ENCODE measurements around the gene SPP1.

SPP1 gene

DNA sequence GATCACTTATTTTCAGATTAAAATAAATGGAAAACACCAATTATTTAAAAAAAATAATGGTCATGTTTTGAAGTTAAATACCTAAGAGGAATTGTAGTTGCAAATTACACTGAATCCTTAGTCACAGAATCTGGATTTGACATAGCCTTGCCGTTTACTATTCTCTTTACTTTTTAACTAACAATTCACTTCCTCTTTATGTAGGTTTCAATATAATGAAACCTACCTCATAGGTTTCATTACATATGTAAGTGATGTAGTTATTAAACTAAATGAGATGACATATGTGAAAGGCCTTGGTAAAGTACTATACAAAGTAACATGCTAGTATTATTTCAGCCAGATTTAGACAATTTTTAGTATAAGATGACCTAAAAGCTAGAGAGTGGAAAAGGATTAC, 6.5 kb downstream of the SPP1 start:
- TF ChIP-seq, protein P1, sequence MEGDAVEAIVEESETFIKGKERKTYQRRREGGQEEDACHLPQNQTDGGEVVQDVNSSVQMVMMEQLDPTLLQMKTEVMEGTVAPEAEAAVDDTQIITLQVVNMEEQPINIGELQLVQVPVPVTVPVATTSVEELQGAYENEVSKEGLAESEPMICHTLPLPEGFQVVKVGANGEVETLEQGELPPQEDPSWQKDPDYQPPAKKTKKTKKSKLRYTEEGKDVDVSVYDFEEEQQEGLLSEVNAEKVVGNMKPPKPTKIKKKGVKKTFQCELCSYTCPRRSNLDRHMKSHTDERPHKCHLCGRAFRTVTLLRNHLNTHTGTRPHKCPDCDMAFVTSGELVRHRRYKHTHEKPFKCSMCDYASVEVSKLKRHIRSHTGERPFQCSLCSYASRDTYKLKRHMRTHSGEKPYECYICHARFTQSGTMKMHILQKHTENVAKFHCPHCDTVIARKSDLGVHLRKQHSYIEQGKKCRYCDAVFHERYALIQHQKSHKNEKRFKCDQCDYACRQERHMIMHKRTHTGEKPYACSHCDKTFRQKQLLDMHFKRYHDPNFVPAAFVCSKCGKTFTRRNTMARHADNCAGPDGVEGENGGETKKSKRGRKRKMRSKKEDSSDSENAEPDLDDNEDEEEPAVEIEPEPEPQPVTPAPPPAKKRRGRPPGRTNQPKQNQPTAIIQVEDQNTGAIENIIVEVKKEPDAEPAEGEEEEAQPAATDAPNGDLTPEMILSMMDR (IDR thresholded peaks at IDR 0.05; ENCODE audit: extremely low read depth, insufficient read depth, missing control alignments) = no peak
- DNase-seq (ENCODE audit: low spot score) = no peak
- in situ Hi-C loops (cut with MboI; ENCODE audit: low pct_unique_long_range_greater_than_20kb, low sequenced_read_pairs, unreplicated experiment) = no loop called here

DNA sequence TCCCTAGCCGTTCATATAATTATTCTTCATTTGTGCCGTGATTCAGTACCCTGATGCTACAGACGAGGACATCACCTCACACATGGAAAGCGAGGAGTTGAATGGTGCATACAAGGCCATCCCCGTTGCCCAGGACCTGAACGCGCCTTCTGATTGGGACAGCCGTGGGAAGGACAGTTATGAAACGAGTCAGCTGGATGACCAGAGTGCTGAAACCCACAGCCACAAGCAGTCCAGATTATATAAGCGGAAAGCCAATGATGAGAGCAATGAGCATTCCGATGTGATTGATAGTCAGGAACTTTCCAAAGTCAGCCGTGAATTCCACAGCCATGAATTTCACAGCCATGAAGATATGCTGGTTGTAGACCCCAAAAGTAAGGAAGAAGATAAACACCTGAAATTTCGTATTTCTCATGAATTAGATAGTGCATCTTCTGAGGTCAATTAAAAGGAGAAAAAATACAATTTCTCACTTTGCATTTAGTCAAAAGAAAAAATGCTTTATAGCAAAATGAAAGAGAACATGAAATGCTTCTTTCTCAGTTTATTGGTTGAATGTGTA, 7.0 kb downstream of the SPP1 start:
- TF ChIP-seq, protein P1 (IDR thresholded peaks at IDR 0.05; ENCODE audit: extremely low read depth, insufficient read depth, missing control alignments) = no peak
- no peak for DNase-seq (ENCODE audit: low spot score)
- in situ Hi-C loops (cut with MboI; ENCODE audit: low pct_unique_long_range_greater_than_20kb, low sequenced_read_pairs, unreplicated experiment) = no loop called here

DNA sequence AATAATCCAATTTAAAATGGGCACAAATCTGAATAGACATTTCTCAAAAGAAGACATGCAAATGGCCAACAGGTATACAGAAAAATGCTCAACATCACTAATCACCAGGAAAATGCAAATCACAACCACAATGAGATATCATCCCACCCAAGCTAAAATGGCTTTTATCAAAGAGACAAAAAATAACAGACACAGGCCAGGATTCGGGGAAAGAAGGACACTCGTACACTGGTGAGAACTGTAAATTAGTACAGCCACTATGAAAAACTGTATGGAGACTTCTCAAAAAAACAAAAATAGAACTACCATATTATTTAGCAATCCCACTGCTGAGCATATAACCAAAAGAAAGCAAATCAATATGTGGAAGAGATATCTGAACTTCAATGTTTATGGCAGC, 8.5 kb downstream of the SPP1 start:
- DNase-seq (ENCODE audit: low spot score) = no peak
- TF ChIP-seq, protein P1 (IDR thresholded peaks at IDR 0.05; ENCODE audit: extremely low read depth, insufficient read depth, missing control alignments) = no peak
- in situ Hi-C loops (cut with MboI; ENCODE audit: low pct_unique_long_range_greater_than_20kb, low sequenced_read_pairs, unreplicated experiment) = no loop called here

DNA sequence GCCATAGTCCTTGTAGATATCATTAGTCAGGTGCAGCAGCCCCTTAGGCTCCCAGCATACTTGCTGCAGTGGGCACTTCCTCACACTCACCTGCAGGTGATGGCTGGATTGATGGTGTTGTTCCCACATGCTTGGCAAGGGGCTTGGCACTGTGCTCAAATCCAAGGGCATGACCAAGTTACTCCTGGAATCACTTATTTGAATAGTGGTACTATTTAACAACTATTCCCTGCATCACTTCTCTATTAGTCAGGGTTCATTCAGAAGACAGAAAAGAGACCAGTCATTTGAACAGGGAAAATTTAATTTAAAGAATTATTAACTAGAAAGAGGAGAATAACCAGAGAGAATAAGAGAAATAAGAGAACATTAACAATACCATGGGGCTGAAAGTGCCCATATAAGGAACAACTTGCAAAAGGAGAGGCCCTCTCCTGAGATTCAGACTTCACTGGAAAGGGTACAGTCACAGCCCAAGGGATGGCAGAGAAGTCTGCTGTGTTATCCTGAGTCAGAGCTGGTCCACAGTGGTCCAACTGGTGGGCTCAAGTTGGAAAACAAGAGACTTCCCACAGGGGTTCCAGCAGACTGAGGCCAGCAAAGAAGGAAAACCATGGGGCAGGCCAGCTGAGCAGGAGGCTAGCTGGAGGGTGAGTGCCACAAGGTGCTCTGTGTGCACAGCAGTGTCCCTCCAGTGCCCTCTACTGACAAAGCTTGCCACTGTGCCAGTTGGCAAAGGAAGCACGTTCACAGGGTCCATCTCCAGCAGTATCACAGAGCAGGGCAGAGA, 9.8 kb downstream of the SPP1 start:
- in situ Hi-C loops (cut with MboI; ENCODE audit: low pct_unique_long_range_greater_than_20kb, low sequenced_read_pairs, unreplicated experiment) = no loop called here
- no peak for DNase-seq (ENCODE audit: low spot score)
- TF ChIP-seq, protein P1 (IDR thresholded peaks at IDR 0.05; ENCODE audit: extremely low read depth, insufficient read depth, missing control alignments) = peak; percentile 53

DNA sequence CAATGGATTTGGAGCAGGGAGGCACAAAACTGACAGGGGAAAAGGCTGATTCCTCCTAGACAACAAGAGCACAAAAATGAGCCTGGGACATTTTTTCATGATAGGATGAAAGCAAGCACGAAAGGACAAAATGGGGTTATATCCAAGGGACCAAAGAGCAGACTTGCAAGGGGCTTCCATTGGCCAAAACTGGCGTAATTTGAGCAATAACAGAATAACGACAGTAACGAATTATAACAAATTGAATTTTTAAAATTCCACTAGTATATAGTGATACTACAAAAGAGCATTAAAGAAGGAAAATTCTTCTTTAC, 10.3 kb downstream of the SPP1 start:
- no peak for DNase-seq (ENCODE audit: low spot score)
- in situ Hi-C loops (cut with MboI; ENCODE audit: low pct_unique_long_range_greater_than_20kb, low sequenced_read_pairs, unreplicated experiment) = no loop called here
- TF ChIP-seq, protein P1 (IDR thresholded peaks at IDR 0.05; ENCODE audit: extremely low read depth, insufficient read depth, missing control alignments) = no peak

DNA sequence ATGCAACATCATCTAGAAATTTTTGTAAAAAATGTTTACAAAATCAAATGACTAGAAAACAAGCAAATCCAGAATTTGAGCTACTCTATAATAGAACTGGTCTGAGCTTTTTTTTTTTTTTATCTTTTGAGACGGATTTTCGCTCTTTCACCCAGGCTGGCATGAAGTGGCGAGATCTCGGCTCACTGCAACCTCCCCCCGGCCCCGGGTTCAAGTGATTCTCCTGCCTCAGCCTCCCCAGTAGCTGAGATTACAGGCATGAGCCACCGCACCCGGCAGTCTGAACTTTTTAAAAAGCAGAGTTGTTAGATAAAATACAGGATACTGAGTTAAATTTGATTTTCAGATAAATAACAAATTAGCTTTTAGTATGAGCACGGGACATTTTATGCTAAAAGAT, 11.0 kb downstream of the SPP1 start:
- TF ChIP-seq, protein P1 (IDR thresholded peaks at IDR 0.05; ENCODE audit: extremely low read depth, insufficient read depth, missing control alignments) = no peak
- no peak for DNase-seq (ENCODE audit: low spot score)
- in situ Hi-C loops (cut with MboI; ENCODE audit: low pct_unique_long_range_greater_than_20kb, low sequenced_read_pairs, unreplicated experiment) = no loop called here

Data from GM13977 (cell line).